CD4-positive, alpha-beta T cell treated with Interleukin-15 for 1 hour (primary cell): Measurements from ENCODE around the gene FOXL2NB.

ENCODE experiments used
- DNase-seq: peaks from one replicate; pipeline ENCODE4 v3.0.0-alpha.2; 2020

The FOXL2NB gene

GRCh38 chr3:138947495-138948121, 591 bp downstream of the FOXL2NB start:
- DNase-seq: no peak

GRCh38 chr3:138948371-138949001, 1.5 kb downstream of the FOXL2NB start:
- DNase-seq: no peak

GRCh38 chr3:138949002-138949418, 2.0 kb downstream of the FOXL2NB start:
- no peak for DNase-seq

GRCh38 chr3:138949445-138950005, 2.5 kb downstream of the FOXL2NB start:
- no peak for DNase-seq

- no peak for DNase-seq
Measured at GRCh38 chr3:138950006-138950644, 3.1 kb downstream of the FOXL2NB start.

GRCh38 chr3:138950701-138951100, 3.7 kb downstream of the FOXL2NB start:
- DNase-seq: no peak

GRCh38 chr3:138960417-138960852, 13.4 kb downstream of the FOXL2NB start:
- DNase-seq: no peak

- DNase-seq: no peak
Measured at GRCh38 chr3:138962854-138963560, 16.0 kb downstream of the FOXL2NB start.

- DNase-seq: no peak
Measured at GRCh38 chr3:138964264-138964663, 17.2 kb downstream of the FOXL2NB start.

GRCh38 chr3:138964923-138965322, 17.9 kb downstream of the FOXL2NB start:
- no peak for DNase-seq

- no peak for DNase-seq
Measured at GRCh38 chr3:138971766-138972320, 24.8 kb downstream of the FOXL2NB start.

GRCh38 chr3:138972941-138973340, 25.9 kb downstream of the FOXL2NB start:
- no peak for DNase-seq

- DNase-seq: no peak
Measured at GRCh38 chr3:138974462-138974861, 27.4 kb downstream of the FOXL2NB start.

- DNase-seq: no peak
Measured at GRCh38 chr3:138975351-138975750, 28.3 kb downstream of the FOXL2NB start.

- DNase-seq: no peak
Measured at GRCh38 chr3:138976047-138976446, 29.0 kb downstream of the FOXL2NB start.

- no peak for DNase-seq
Measured at GRCh38 chr3:138984816-138985215, 37.8 kb downstream of the FOXL2NB start.

- no peak for DNase-seq
Measured at GRCh38 chr3:138985932-138986331, 38.9 kb downstream of the FOXL2NB start.

GRCh38 chr3:138987181-138987580, 40.2 kb downstream of the FOXL2NB start:
- no peak for DNase-seq

- DNase-seq: no peak
Measured at GRCh38 chr3:138995706-138996105, 48.7 kb downstream of the FOXL2NB start.
